ENCODE measurements around the gene BAMBI.

The BAMBI gene

GRCh38 chr10:28663576-28664368 lies 13.5 kb upstream of the BAMBI start (continued):
- TF ChIP-seq ZNF449 (tag by site-specific recombination; IDR thresholded peaks at IDR 0.05) (no peak), ZNF398 (tag by site-specific recombination; IDR thresholded peaks at IDR 0.05) (no peak), ZNF670 (tag by site-specific recombination; IDR thresholded peaks at IDR 0.05; ENCODE audit: low read depth) (no peak), ZNF175 (tag by site-specific recombination; IDR thresholded peaks at IDR 0.05) (no peak), ZNF777 (tag by site-specific recombination; IDR thresholded peaks at IDR 0.05; ENCODE audit: borderline replicate concordance) (no peak), ZFP37 (tag by site-specific recombination; IDR thresholded peaks at IDR 0.05) (0 out of 2 replicates have a peak, but pooled peaks have one; percentile 26), PRDM10 (tag by site-specific recombination; IDR thresholded peaks at IDR 0.05) (no peak), ZNF138 (tag by site-specific recombination; IDR thresholded peaks at IDR 0.05; ENCODE audit: borderline replicate concordance) (no peak), ZNF704 (tag by site-specific recombination; IDR thresholded peaks at IDR 0.05) (no peak), PRDM6 (tag by site-specific recombination; IDR thresholded peaks at IDR 0.05) (no peak), SETDB1 (IDR thresholded peaks at IDR 0.05; ENCODE audit: insufficient read length, low read length) (no peak), ZNF391 (tag by site-specific recombination; IDR thresholded peaks at IDR 0.05; ENCODE audit: borderline replicate concordance, low read depth) (no peak), ZNF560 (tag by site-specific recombination; IDR thresholded peaks at IDR 0.05; ENCODE audit: borderline replicate concordance) (no peak), ZNF426 (tag by site-specific recombination; IDR thresholded peaks at IDR 0.05) (no peak), KLF10 (tag by site-specific recombination; IDR thresholded peaks at IDR 0.05) (no peak), ZNF211 (tag by site-specific recombination; IDR thresholded peaks at IDR 0.05; ENCODE audit: low read depth) (no peak), WT1 (tag by site-specific recombination; IDR thresholded peaks at IDR 0.05) (no peak), ZNF169 (tag by site-specific recombination; IDR thresholded peaks at IDR 0.05) (no peak), ZBTB1 (tag by site-specific recombination; IDR thresholded peaks at IDR 0.05) (no peak), ZNF155 (tag by site-specific recombination; IDR thresholded peaks at IDR 0.05) (no peak), ZSCAN5A (tag by site-specific recombination; IDR thresholded peaks at IDR 0.05) (no peak), ZNF623 (tag by site-specific recombination; IDR thresholded peaks at IDR 0.05) (no peak), ZNF266 (tag by site-specific recombination; IDR thresholded peaks at IDR 0.05; ENCODE audit: low read depth) (no peak), PRDM1 (tag by site-specific recombination; IDR thresholded peaks at IDR 0.05) (peak; percentile 58), ZNF174 (tag by site-specific recombination; IDR thresholded peaks at IDR 0.05) (no peak), ZNF610 (tag by site-specific recombination; IDR thresholded peaks at IDR 0.05; ENCODE audit: borderline replicate concordance) (no peak), MZF1 (tag by site-specific recombination; IDR thresholded peaks at IDR 0.05; ENCODE audit: borderline replicate concordance) (no peak), IKZF3 (tag by site-specific recombination; IDR thresholded peaks at IDR 0.05) (peak; percentile 36; the same call in 1 of the 2 replicates), KLF16 (tag by site-specific recombination; IDR thresholded peaks at IDR 0.05) (no peak)
